Epithelial cell of alveolus of lung (primary cell): ENCODE data around the gene KRT6A. TPM values are rescaled to one million over a fixed set of nuclear protein-coding genes. Genes with fewer than 3 reads are reported as not detected.

Source experiments
- total RNA-seq: library from RNA; depleted of rRNA; stranded (reverse); fragments of >200 nt; gene quantifications from 2 replicates; pipeline ENCODE4 v1.2.1, GENCODE V29; 2015

KRT6A gene
- 3.2 and 20.6 TPM in 2 replicates for total RNA-seq

DNA sequence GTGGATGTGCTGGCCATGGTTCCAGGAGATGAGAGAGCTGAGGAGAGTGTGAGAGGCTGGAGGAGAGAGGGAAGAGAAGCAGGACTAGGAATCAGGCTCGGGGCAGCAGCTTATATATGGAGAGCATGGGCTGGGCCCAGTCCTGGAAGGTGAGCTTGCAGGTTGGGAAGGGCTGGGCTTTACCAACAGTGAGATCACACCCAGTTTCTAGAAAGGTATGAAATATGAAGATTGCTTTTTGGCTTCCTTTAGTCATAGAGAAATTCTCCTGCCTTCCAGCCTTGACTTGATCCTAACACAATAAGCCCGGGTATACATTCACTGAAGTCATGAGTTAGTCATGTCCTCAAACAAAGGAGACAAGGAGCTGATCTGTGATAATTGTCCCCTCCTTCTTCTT, at the start of gene KRT6A:
Gene KRT6A, minus strand, starts transcription at position 86 of the 400 bp plus-strand sequence. Its CDS starts 69 bp downstream, at position 17.

DNA sequence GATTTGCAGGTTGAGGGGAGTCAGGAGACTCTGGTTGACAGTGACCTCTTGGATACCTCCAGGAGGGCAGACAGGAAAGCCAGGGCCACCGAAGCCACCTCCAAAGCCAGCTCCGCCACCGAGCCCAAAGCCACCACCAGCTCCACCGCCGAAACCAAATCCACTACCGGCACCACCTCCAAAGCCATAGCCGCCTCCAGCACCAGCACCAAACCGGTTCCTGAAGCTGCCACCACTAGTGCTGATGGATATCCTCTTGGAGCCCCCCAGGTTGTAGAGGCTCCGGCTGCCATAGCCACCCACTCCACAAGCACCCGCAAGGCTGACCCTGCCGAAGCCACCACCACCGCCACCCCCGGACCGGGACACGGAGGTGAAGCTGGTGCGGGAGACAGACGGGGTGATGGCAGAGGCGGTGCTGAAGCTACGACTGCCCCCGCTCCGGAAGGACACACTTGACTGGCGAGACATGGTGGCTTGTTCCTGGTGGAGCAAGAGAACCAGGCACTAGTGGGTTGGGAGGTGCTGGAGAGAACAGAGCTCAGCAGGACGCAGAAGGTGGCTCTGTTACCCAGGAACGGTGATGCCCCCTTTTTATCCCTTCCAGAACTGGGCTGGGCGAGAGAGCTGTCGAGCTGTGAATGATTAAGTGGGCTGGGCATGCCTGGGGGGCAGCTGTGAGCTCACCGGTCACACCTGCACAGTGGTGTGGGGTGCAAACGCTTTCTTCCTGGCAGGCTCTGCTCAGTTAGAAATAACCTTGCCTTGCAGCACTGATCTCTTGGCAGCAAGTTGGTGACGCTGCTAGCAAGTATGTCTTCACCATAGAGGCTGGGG, 27.0 kb upstream of the KRT6A start, which contains the start of gene KRT5:
Gene KRT5, minus strand, starts transcription at position 569 of the 837 bp plus-strand sequence. Its CDS starts 98 bp downstream, at position 471.

GRCh38 chr12:52473768-52474167, 19.3 kb downstream of the KRT6A start, which contains the start of gene KRT6C:
Gene KRT6C (minus strand): TSS chr12:52473805. CDS start chr12:52473737, 68 bp downstream.

DNA sequence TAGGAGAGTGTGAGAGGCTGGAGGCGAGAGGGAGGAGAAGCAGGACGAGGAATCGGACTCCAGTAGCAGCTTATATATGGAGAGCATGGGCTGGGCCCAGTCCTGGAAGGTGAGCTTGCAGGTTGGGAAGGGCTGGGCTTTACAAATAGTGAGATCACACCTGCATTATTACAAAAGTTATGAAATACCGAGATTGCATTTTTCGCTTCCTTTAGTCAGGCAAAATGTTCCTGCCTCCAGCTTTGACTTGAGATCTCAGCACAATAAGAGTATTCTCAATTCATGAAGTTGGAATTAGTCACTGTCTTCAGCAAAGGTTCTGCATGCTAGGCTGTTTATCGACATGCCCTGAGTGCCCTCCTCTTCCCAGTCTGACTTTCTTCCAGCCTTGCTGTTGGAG, 41.0 kb downstream of the KRT6A start, which contains the start of gene KRT6B:
Gene KRT6B, minus strand, starts transcription at position 46 of the 400 bp plus-strand sequence. CDS start 68 bp downstream, outside the sequence.

Other genes starting within 250 kb of the KRT6A start
- not detected in 2 replicates for gene KRT86, start 218.6 kb downstream of the KRT6A start, total RNA-seq
- gene KRT81, start 201.7 kb downstream of the KRT6A start, total RNA-seq: 0.64 and 1.6 TPM in 2 replicates
- not detected in 2 replicates for gene KRT83, start 171.9 kb downstream of the KRT6A start, total RNA-seq
- not detected in 2 replicates for gene KRT85, start 125.8 kb downstream of the KRT6A start, total RNA-seq
- gene KRT84, start 107.6 kb downstream of the KRT6A start, total RNA-seq: not detected in 2 replicates
- gene KRT82, start 86.9 kb downstream of the KRT6A start, total RNA-seq: not detected in 2 replicates
- gene KRT75, start 58.9 kb downstream of the KRT6A start, total RNA-seq: not detected in 2 replicates
- gene KRT6B, start 41.1 kb downstream of the KRT6A start, total RNA-seq: 1.0 TPM in 1 of 2 replicates, not detected in the other
- gene KRT6C, start 19.5 kb downstream of the KRT6A start, total RNA-seq: not detected in 2 replicates
- 2.0 and 4.1 TPM in 2 replicates for gene KRT5, start 27.1 kb upstream of the KRT6A start, total RNA-seq
- not detected in 2 replicates for gene KRT71, start 59.9 kb upstream of the KRT6A start, total RNA-seq
- not detected in 2 replicates for gene KRT74, start 80.6 kb upstream of the KRT6A start, total RNA-seq
- gene KRT72, start 108.2 kb upstream of the KRT6A start, total RNA-seq: not detected in 2 replicates
- not detected in 2 replicates for gene KRT73, start 125.3 kb upstream of the KRT6A start, total RNA-seq
- not detected in 2 replicates for gene KRT2, start 159.0 kb upstream of the KRT6A start, total RNA-seq
- not detected in 2 replicates for gene KRT1, start 187.2 kb upstream of the KRT6A start, total RNA-seq
- not detected in 2 replicates for gene KRT77, start 210.3 kb upstream of the KRT6A start, total RNA-seq